ENCODE results near the gene NUDCD3.

DNA sequence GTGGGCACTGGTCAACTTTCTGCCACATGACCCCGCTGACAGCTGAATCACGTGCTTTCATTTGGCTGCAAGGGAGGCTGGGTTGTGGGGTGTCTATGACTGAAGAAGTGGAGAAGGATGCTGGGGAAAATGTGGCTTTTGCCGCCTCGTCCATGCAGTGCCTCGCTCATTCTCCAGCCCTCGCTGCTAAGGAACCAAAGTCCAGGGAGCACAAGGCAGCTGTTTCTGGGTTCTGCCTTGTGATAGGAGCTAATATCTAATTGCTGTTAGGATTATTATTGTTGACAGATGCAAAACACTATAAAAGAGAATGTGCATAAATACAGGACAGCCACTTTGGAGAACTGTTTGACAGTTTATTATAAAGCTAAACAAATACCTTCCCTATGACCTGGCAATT, 160.1 kb downstream of the NUDCD3 start:
- TF ChIP-seq, protein P1, sequence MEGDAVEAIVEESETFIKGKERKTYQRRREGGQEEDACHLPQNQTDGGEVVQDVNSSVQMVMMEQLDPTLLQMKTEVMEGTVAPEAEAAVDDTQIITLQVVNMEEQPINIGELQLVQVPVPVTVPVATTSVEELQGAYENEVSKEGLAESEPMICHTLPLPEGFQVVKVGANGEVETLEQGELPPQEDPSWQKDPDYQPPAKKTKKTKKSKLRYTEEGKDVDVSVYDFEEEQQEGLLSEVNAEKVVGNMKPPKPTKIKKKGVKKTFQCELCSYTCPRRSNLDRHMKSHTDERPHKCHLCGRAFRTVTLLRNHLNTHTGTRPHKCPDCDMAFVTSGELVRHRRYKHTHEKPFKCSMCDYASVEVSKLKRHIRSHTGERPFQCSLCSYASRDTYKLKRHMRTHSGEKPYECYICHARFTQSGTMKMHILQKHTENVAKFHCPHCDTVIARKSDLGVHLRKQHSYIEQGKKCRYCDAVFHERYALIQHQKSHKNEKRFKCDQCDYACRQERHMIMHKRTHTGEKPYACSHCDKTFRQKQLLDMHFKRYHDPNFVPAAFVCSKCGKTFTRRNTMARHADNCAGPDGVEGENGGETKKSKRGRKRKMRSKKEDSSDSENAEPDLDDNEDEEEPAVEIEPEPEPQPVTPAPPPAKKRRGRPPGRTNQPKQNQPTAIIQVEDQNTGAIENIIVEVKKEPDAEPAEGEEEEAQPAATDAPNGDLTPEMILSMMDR (IDR thresholded peaks at IDR 0.05): no peak
- TF ChIP-seq POLR2A (IDR thresholded peaks at IDR 0.05): no peak
